Effector CD8-positive, alpha-beta T cell (primary cell): ENCODE results near the gene SFMBT1.

Experiments used
- DNase-seq: peaks from one replicate; lab custom pipeline; 2025; lab: John Stamatoyannopoulos, UW

SFMBT1 gene

GRCh38 chr3:52881871-52882270 lies 164.0 kb downstream of the SFMBT1 start:
- no peak for DNase-seq

GRCh38 chr3:52880474-52880873 lies 165.4 kb downstream of the SFMBT1 start:
- DNase-seq: no peak

- DNase-seq: no peak
These were observed 165.8 kb downstream of the SFMBT1 start for GRCh38 chr3:52880047-52880446.

- no peak for DNase-seq
These were observed 166.3 kb downstream of the SFMBT1 start for GRCh38 chr3:52879581-52879980.

- no peak for DNase-seq
These were observed 166.8 kb downstream of the SFMBT1 start for GRCh38 chr3:52879090-52879489.

- no peak for DNase-seq
These were observed 168.8 kb downstream of the SFMBT1 start for GRCh38 chr3:52877085-52877484.

- DNase-seq: no peak
These were observed 170.8 kb downstream of the SFMBT1 start for GRCh38 chr3:52874864-52875587.

- DNase-seq: no peak
These were observed 171.6 kb downstream of the SFMBT1 start for GRCh38 chr3:52874160-52874701.

- no peak for DNase-seq
These were observed 172.3 kb downstream of the SFMBT1 start for GRCh38 chr3:52873433-52874159.

GRCh38 chr3:52872245-52872644 lies 173.6 kb downstream of the SFMBT1 start:
- DNase-seq: no peak

GRCh38 chr3:52871761-52872160 lies 174.1 kb downstream of the SFMBT1 start:
- no peak for DNase-seq

GRCh38 chr3:52870471-52870870 lies 175.4 kb downstream of the SFMBT1 start:
- no peak for DNase-seq

- no peak for DNase-seq
These were observed 179.4 kb downstream of the SFMBT1 start for GRCh38 chr3:52866427-52866826.

- DNase-seq: no peak
These were observed 179.9 kb downstream of the SFMBT1 start for GRCh38 chr3:52865994-52866393.

GRCh38 chr3:52860424-52860768 lies 185.5 kb downstream of the SFMBT1 start:
- DNase-seq: no peak

GRCh38 chr3:52859686-52860423 lies 186.0 kb downstream of the SFMBT1 start:
- no peak for DNase-seq

- DNase-seq: no peak
These were observed 188.0 kb downstream of the SFMBT1 start for GRCh38 chr3:52857864-52858263.

- DNase-seq: no peak
These were observed 188.7 kb downstream of the SFMBT1 start for GRCh38 chr3:52857133-52857532.

GRCh38 chr3:52856666-52857065 lies 189.2 kb downstream of the SFMBT1 start:
- DNase-seq: no peak

- no peak for DNase-seq
These were observed 191.9 kb downstream of the SFMBT1 start for GRCh38 chr3:52854013-52854412.
